GM20000 (cell line): ENCODE data around the gene CRELD2.

ENCODE experiments used
- DNase-seq: peaks from one replicate; pipeline ENCODE4 v3.0.0; 2012; ENCODE audit warnings: low spot score
- CTCF ChIP-seq: IDR thresholded peaks from 2 replicates; pipeline ENCODE4 v1.5.1; 2012; ENCODE audit warnings: mild to moderate bottlenecking, control low read depth; ENCODE audit errors: extremely low read depth, missing control alignments

Gene CRELD2

DNA sequence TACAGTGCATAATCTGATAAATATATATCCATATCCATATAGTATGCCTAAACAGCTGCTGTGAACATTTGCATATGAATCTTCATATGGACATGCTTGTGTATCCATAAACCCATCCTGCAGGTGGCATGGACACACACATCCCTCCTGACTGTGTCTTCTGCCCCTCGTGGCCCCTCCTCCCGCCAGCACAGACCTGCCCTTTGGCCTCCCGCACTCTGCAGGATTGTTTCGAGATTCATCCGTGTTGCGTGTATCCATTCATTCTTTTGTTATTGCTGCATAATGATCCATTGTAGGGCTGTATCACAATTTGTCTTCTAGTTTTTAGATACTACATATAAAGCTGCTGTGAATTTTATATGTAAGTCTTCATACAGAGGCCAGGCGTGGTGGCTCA, 40.8 kb upstream of the CRELD2 start:
- no peak for DNase-seq
- TF ChIP-seq CTCF = no peak

- DNase-seq = no peak
- TF ChIP-seq CTCF = no peak
Measured at GRCh38 chr22:49878206-49878605, 40.2 kb upstream of the CRELD2 start.

DNA sequence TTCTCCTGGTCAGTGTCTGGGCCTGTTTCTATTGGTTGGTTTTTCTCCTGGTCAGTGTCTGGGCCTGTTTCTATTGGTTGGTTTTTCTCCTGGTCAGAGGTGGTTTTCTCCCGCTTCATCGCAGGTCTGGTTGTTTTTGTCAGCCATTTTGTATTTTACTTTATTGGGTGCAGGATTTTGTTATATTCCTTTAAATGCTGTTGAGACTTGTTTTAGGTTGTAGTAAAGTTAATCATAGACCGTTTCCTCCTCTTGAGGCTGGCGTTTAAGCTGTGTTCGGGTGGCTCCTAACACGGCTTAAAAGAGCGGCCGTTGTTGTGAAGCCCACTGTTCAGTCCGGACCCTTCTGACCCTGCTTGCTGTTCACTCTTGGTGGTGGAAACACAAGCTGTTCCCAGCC, 38.6 kb upstream of the CRELD2 start:
- TF ChIP-seq CTCF = no peak
- no peak for DNase-seq

- TF ChIP-seq CTCF = no peak
- peak; percentile 66 for DNase-seq
Measured at GRCh38 chr22:49880281-49880680, 38.2 kb upstream of the CRELD2 start.

GRCh38 chr22:49881856-49882255, 36.6 kb upstream of the CRELD2 start:
- TF ChIP-seq CTCF = no peak
- DNase-seq = peak; percentile 40

DNA sequence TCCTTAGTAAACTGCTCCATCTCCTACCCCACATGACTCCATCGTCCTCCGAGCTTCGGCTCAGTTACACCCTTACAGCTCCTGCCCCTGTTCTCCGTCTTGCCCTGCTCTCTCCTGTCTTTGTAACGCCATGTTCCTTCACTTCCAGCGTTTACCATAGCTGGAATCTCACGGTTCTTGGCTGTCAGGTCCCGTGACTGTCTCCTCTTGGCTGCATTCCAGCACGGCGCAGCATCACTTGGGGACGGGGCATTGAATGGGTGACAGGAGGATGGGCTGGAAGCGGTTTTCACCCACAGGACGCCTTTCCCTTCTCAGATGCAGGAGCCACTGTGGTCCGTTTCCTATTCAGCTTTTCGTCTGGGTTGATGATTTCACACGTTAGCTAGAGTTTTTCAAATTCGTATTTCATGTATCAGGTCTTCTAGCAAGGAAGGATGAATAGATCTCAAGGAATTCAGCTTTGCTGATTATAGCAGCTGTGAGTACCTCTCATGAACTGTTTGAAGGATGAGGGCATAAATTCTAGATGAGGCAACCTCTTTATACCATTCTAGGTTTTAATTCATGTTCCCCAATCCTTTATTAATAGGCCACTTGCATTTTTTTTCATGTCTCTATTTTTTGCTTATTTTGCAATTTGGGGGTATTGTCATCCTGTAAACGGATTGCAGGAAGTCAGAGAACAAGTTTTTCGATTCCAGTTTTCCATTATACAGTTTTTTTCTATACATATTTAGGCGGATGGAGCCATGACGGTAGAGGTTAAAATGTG, 35.7 kb upstream of the CRELD2 start:
- TF ChIP-seq CTCF = no peak
- DNase-seq = no peak

DNA sequence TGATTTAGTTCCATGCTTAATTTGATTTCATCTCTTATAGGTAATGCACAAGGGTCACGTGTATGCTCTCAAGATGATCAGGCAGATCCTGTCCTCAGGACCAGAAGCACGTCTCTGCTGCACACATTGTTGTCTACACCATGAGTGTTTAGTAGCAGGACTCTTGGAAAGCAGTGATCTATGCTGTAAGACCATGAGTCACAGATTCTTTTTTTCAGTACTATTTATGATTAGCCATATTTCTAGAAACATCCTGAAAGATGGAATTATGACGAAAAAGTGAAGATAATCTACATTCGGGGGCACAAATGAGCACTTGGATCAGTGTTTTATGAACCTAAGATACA, 35.2 kb upstream of the CRELD2 start:
- no peak for TF ChIP-seq CTCF
- no peak for DNase-seq
